AG09309 (cell line): ENCODE data around the gene PTCHD1.

Source experiments
- DNase-seq: peaks from one replicate; pipeline ENCODE4 v3.0.0-alpha.2; 2010; ENCODE audit warnings: low read depth
- H3K4me3 ChIP-seq: 2 replicates; pipeline ENCODE4 v1.5.1; 2011; ENCODE audit warnings: mild to moderate bottlenecking, low read depth, low read length, moderate library complexity; ENCODE audit not compliant: control insufficient read depth
- CTCF ChIP-seq: IDR thresholded peaks from 2 replicates; pipeline ENCODE4 v1.5.1; 2011; ENCODE audit warnings: mild to moderate bottlenecking, low read depth, low read length, inconsistent platforms; ENCODE audit not compliant: insufficient read depth, control insufficient read depth; ENCODE audit errors: missing control alignments

PTCHD1 gene

GRCh38 chrX:23332888-23333821 lies 1.5 kb upstream of the PTCHD1 start:
- no peak for TF ChIP-seq CTCF
- H3K4me3 ChIP-seq = no peak overlapping the region
- no peak for DNase-seq

DNA sequence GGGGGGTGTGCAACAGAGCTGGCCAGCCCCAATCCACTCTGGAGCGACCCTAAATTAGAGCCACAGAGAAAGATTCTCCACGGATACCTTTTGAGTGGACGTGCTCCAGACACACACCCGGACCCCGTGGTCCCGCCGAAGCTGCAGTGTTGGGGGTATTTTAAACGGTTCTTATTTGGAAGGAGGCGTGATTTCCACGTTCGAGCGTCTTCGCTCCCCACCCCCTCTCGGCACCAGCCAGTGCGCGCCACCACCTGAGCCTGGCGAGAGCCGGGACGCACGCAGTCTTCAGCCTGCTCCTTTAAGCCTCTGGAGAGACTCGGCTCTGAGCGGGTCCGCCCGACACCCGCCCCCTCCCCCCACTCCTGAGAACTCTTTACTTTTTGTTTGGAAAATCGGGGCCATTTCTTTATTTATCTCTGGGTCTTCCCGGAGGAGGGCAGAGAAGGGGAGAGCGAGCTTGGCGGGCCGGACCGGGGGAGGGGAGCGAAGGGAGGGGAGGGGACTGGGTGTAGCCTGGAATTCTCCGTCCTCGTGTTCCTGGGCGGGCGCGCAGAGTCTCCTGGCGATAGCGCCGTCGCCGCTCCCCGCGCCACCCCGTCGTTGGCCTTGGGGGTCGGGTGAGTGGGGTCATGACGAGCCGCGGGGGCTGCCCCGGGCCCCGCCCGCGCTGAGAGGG lies 668 bp upstream of the PTCHD1 start:
- DNase-seq = no peak
- H3K4me3 ChIP-seq = no peak overlapping the region
- TF ChIP-seq CTCF = no peak

GRCh38 chrX:23334521-23334847 lies 165 bp upstream of the PTCHD1 start:
- TF ChIP-seq CTCF = no peak
- no peak overlapping the region for H3K4me3 ChIP-seq
- DNase-seq = no peak

- H3K4me3 ChIP-seq = no peak overlapping the region
- no peak for TF ChIP-seq CTCF
- no peak for DNase-seq
These were observed 3.7 kb downstream of the PTCHD1 start for GRCh38 chrX:23338334-23338733.

DNA sequence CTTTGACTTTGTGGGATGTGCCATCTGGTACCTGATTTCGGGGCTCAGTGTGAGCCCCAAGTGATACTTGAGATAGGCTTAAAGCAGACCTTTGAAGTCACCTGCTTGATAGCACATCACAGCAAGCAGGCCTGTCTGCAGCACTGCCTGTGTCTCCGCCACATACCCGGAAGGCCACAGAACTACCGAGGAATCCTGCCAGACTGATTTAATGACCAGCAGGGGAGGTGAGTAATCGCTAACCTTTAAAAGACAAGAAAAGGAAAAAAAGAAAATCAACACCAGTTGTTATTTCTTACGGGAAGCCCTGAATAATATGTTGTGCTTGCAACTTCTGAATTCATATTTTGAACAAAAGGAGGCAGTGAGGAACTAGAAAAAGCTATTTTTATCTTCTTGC lies 6.8 kb downstream of the PTCHD1 start:
- no peak for DNase-seq
- TF ChIP-seq CTCF = no peak
- H3K4me3 ChIP-seq = no peak overlapping the region

DNA sequence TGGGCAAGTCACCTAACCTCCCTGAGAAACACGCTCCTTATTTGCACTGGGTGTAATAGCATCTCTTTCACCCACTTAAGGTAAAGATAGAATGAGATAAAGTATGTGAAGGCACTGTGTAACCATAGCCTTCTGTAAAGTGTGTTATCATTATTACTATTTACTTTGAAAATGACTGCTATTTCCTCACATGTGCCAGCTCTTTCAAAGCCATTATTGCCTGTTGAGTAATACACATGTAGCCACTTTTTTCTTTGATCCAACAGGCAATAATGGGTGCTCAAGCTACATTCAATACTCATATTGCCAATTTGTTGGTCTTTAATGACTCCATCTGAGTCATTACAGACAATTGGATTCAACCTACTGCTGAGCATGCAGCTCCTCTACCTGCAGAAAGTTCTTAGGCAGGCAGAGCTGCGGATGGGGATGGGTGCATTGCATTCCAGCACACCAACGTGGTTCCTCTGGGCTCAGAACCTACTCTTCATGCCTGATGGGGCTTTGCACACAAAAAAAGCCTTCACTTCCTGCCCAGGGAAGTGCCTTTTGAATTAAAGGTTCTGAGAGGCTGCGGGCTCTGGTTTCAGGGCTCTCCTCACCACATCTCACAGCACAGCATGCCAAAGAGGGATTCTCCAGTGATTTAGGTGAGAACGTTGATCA lies 9.7 kb downstream of the PTCHD1 start:
- DNase-seq = no peak
- H3K4me3 ChIP-seq = no peak overlapping the region
- no peak for TF ChIP-seq CTCF
